Body of pancreas (tissue), 4 donors: ENCODE measurements around the gene TNRC6B.

Experiments
- POLR2A ChIP-seq, 3 donors: fragments of 450-650 bp; IDR thresholded peaks; one replicate each; pipeline ENCODE4 v1.6.1; 2016; ENCODE audit warnings: antibody characterized with exemption in 3 of 3, mild to moderate bottlenecking in 2 of 3
- TF ChIP-seq, protein P1 (sequence below), 7 experiments: fragments of 450-650 bp in 4 of 7; fragments of 200-600 bp in 3 of 7; sonication (generic) in 3 of 7; IDR thresholded peaks; one replicate each; pipeline ENCODE4 v1.5.1; 2016 to 2019; ENCODE audit warnings: antibody characterized with exemption in 7 of 7

DNA sequence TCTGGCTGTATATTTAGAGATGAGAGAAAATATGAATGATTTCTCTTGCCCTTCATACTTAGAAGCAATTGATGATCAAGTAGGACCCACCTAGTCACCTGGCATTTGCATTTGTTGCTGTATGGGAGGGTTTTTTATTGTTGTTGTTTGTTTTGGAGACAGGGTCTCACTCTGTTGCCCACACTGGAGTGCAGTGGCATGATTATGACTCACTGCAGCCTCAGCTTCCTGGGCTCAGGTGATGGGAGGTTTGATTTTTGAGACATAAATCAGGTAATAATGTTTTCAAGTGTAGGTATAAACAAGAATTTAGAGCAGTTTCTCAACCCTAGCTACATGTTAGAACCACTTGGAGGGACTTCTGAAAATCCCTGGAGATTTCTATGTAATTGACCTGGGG is 63.0 kb downstream of the TNRC6B start:
- TF ChIP-seq, protein P1, sequence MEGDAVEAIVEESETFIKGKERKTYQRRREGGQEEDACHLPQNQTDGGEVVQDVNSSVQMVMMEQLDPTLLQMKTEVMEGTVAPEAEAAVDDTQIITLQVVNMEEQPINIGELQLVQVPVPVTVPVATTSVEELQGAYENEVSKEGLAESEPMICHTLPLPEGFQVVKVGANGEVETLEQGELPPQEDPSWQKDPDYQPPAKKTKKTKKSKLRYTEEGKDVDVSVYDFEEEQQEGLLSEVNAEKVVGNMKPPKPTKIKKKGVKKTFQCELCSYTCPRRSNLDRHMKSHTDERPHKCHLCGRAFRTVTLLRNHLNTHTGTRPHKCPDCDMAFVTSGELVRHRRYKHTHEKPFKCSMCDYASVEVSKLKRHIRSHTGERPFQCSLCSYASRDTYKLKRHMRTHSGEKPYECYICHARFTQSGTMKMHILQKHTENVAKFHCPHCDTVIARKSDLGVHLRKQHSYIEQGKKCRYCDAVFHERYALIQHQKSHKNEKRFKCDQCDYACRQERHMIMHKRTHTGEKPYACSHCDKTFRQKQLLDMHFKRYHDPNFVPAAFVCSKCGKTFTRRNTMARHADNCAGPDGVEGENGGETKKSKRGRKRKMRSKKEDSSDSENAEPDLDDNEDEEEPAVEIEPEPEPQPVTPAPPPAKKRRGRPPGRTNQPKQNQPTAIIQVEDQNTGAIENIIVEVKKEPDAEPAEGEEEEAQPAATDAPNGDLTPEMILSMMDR (IDR thresholded peaks at IDR 0.05) = no peak
- no peak for TF ChIP-seq POLR2A (IDR thresholded peaks at IDR 0.05)
